Measurements from ENCODE around the gene PPM1A. TPM values are rescaled to one million over a fixed set of nuclear protein-coding genes. Genes with fewer than 3 reads are reported as not detected.

Gene PPM1A
- total RNA-seq, 1 donor from 2014 or later, result 35.5 TPM

- DNase-seq (ENCODE audit: low read depth) (no peak), FAIRE-seq (no peak)
- no peak for TF ChIP-seq CTCF (IDR thresholded peaks at IDR 0.05; ENCODE audit: insufficient read depth, low read length, severe bottlenecking)
- no peaks in the 10 kb centered on the region for H3K27me3 ChIP-seq (ENCODE audit: control insufficient read depth, insufficient read depth, low read length)
- no peaks in the 10 kb centered on the region for H3K36me3 ChIP-seq (ENCODE audit: control insufficient read depth, insufficient read depth, low read length)
- H3K4me3 ChIP-seq (ENCODE audit: low read depth, low read length), result no peak overlapping the region
Observed at GRCh38 chr14:60273956-60274355, 24.9 kb downstream of the PPM1A start.

GRCh38 chr14:60274448-60274847 lies 25.4 kb downstream of the PPM1A start:
- Histone ChIP-seq H3K4me3 (ENCODE audit: low read depth, low read length) (no peak overlapping the region), H3K27me3 (ENCODE audit: control insufficient read depth, insufficient read depth, low read length) (no peaks in the 10 kb centered on the region), H3K36me3 (ENCODE audit: control insufficient read depth, insufficient read depth, low read length) (no peaks in the 10 kb centered on the region)
- no peak for TF ChIP-seq CTCF (IDR thresholded peaks at IDR 0.05; ENCODE audit: insufficient read depth, low read length, severe bottlenecking)
- DNase-seq (ENCODE audit: low read depth), result no peak
- no peak for FAIRE-seq

GRCh38 chr14:60275932-60276331 lies 26.9 kb downstream of the PPM1A start:
- Histone ChIP-seq H3K27me3 (ENCODE audit: control insufficient read depth, insufficient read depth, low read length) (no peaks in the 10 kb centered on the region), H3K36me3 (ENCODE audit: control insufficient read depth, insufficient read depth, low read length) (no peaks in the 10 kb centered on the region), H3K4me3 (ENCODE audit: low read depth, low read length) (no peak overlapping the region)
- DNase-seq (ENCODE audit: low read depth) (no peak), FAIRE-seq (no peak)
- no peak for TF ChIP-seq CTCF (IDR thresholded peaks at IDR 0.05; ENCODE audit: insufficient read depth, low read length, severe bottlenecking)

GRCh38 chr14:60276347-60276746 lies 27.3 kb downstream of the PPM1A start:
- H3K36me3 ChIP-seq (ENCODE audit: control insufficient read depth, insufficient read depth, low read length), result no peaks in the 10 kb centered on the region
- H3K27me3 ChIP-seq (ENCODE audit: control insufficient read depth, insufficient read depth, low read length), result no peaks in the 10 kb centered on the region
- no peak for TF ChIP-seq CTCF (IDR thresholded peaks at IDR 0.05; ENCODE audit: insufficient read depth, low read length, severe bottlenecking)
- no peak overlapping the region for H3K4me3 ChIP-seq (ENCODE audit: low read depth, low read length)
- FAIRE-seq (no peak), DNase-seq (ENCODE audit: low read depth) (no peak)

- no peak for FAIRE-seq
- no peak for TF ChIP-seq CTCF (IDR thresholded peaks at IDR 0.05; ENCODE audit: insufficient read depth, low read length, severe bottlenecking)
- H3K36me3 ChIP-seq (ENCODE audit: control insufficient read depth, insufficient read depth, low read length), result peaks cover 2% of the 10 kb centered on the region
- DNase-seq (ENCODE audit: low read depth), result no peak
- H3K27me3 ChIP-seq (ENCODE audit: control insufficient read depth, insufficient read depth, low read length), result no peaks in the 10 kb centered on the region
- no peak overlapping the region for H3K4me3 ChIP-seq (ENCODE audit: low read depth, low read length)
Observed at GRCh38 chr14:60277605-60278190, 28.7 kb downstream of the PPM1A start.

GRCh38 chr14:60278350-60278749 lies 29.3 kb downstream of the PPM1A start:
- no peak overlapping the region for H3K4me3 ChIP-seq (ENCODE audit: low read depth, low read length)
- TF ChIP-seq CTCF (IDR thresholded peaks at IDR 0.05; ENCODE audit: insufficient read depth, low read length, severe bottlenecking), result no peak
- FAIRE-seq (no peak), DNase-seq (ENCODE audit: low read depth) (no peak)
- H3K27me3 ChIP-seq (ENCODE audit: control insufficient read depth, insufficient read depth, low read length), result no peaks in the 10 kb centered on the region
- peaks cover 4% of the 10 kb centered on the region for H3K36me3 ChIP-seq (ENCODE audit: control insufficient read depth, insufficient read depth, low read length)
